DND-41 (cell line): ENCODE data around the gene RNU6-1.

Experiments
- EZH2 ChIP-seq: IDR thresholded peaks from 3 replicates; pipeline ENCODE4 v1.6.1; 2012; ENCODE audit warnings: borderline replicate concordance, low read depth, mild to moderate bottlenecking, moderate library complexity, low read length, inconsistent platforms; ENCODE audit not compliant: severe bottlenecking
- TF ChIP-seq, protein P1 (sequence below): IDR thresholded peaks from 2 replicates; pipeline ENCODE4 v1.5.1; 2012; ENCODE audit warnings: borderline replicate concordance, low read length, moderate library complexity, mild to moderate bottlenecking; ENCODE audit not compliant: poor library complexity, severe bottlenecking; ENCODE audit errors: extremely low read depth

DNA sequence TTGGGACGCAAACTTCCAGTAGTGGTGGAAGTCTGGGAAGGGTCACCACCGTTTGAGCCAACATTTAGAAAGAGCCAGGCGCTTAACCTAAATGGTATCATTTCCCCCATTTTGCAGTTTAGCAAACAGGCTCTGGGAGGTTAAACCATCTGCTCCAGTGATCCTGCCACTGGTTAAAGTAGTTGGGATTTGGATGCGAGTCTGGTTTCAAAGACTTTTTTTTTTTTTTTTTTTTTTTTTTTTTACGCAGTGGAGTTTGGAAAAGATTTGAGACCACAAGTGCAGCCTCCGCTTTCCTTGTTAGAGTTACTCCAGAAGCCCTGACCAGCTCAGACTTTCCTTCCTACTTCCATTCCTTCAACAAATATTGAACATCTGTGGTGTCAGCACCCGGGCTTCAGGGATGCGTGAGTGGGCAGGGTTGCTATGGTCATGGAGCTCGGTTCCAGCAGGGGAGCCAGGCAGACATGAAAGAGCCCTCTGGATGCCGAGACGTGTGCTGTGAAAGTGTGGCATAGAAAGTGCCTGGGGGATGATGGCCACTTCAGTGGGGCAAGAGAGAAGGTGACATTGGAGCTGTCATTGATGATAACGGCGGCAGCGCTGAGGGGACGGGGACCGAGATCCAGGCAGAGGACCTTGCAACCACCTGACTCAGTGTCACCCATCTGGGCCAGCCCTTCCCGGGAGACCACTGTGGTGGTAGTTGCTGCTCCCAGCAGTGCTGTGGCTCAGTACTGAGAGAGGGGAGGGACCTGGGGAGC is 1.1 kb upstream of the RNU6-1 start:
- TF ChIP-seq, protein P1, sequence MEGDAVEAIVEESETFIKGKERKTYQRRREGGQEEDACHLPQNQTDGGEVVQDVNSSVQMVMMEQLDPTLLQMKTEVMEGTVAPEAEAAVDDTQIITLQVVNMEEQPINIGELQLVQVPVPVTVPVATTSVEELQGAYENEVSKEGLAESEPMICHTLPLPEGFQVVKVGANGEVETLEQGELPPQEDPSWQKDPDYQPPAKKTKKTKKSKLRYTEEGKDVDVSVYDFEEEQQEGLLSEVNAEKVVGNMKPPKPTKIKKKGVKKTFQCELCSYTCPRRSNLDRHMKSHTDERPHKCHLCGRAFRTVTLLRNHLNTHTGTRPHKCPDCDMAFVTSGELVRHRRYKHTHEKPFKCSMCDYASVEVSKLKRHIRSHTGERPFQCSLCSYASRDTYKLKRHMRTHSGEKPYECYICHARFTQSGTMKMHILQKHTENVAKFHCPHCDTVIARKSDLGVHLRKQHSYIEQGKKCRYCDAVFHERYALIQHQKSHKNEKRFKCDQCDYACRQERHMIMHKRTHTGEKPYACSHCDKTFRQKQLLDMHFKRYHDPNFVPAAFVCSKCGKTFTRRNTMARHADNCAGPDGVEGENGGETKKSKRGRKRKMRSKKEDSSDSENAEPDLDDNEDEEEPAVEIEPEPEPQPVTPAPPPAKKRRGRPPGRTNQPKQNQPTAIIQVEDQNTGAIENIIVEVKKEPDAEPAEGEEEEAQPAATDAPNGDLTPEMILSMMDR = no peak
- TF ChIP-seq EZH2 = no peak
